ENCODE data around the gene NAT10.

Gene NAT10

DNA sequence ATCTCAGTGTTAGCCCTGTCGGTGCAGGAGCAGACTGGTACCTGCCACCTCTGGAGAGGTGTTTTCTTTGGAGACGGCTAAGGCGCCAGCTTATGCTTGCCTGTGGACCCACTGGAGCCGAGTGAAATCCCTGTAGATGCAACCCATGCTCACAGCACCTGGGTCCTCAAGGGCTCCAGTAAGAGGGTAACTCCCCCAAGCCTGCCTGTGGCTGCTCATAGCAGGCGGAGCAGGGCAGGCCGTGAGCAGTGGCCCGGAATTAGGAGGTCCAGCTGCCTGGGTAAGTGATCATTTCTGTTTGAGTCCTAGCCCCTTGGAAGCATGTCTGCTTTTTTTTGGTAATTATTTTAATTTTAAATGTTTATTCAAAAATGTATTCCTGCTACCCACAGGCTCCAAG lies 43.8 kb downstream of the NAT10 start:
- Histone ChIP-seq H3K36me3 (ENCODE audit: low read length) (no peaks in the 10 kb centered on the region), H3K79me2 (ENCODE audit: insufficient read depth, low read length) (no peaks in the 10 kb centered on the region), H3K9ac (ENCODE audit: low read length) (no peak overlapping the region), H3K4me2 (ENCODE audit: low read depth, low read length, poor library complexity, severe bottlenecking) (no peak overlapping the region), H3F3A (ENCODE audit: insufficient read depth) (no peaks in the 10 kb centered on the region), H3K27me3 (ENCODE audit: low read length) (no peaks in the 10 kb centered on the region), H3K4me3 (ENCODE audit: insufficient read depth, low read length, poor library complexity, severe bottlenecking) (no peak overlapping the region), H3K9me2 (replicated peaks; ENCODE audit: insufficient read depth, low read length) (no peaks in the 10 kb centered on the region), H3K27ac (ENCODE audit: low read depth, low read length) (no peak overlapping the region), H4K20me1 (ENCODE audit: low read depth, low read length) (no peaks in the 10 kb centered on the region), H3K9me3 (ENCODE audit: insufficient read depth, low read length) (no peaks in the 10 kb centered on the region), H2AFZ (ENCODE audit: low read depth, low read length, severe bottlenecking) (no peak overlapping the region)
- no peak for TF ChIP-seq EZH2phosphoT487 (conservative IDR thresholded peaks at IDR 0.05; ENCODE audit: low read length)
- TF ChIP-seq, protein P1, sequence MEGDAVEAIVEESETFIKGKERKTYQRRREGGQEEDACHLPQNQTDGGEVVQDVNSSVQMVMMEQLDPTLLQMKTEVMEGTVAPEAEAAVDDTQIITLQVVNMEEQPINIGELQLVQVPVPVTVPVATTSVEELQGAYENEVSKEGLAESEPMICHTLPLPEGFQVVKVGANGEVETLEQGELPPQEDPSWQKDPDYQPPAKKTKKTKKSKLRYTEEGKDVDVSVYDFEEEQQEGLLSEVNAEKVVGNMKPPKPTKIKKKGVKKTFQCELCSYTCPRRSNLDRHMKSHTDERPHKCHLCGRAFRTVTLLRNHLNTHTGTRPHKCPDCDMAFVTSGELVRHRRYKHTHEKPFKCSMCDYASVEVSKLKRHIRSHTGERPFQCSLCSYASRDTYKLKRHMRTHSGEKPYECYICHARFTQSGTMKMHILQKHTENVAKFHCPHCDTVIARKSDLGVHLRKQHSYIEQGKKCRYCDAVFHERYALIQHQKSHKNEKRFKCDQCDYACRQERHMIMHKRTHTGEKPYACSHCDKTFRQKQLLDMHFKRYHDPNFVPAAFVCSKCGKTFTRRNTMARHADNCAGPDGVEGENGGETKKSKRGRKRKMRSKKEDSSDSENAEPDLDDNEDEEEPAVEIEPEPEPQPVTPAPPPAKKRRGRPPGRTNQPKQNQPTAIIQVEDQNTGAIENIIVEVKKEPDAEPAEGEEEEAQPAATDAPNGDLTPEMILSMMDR (IDR thresholded peaks at IDR 0.05; ENCODE audit: insufficient read depth, low read length, poor library complexity, severe bottlenecking), result no peak

DNA sequence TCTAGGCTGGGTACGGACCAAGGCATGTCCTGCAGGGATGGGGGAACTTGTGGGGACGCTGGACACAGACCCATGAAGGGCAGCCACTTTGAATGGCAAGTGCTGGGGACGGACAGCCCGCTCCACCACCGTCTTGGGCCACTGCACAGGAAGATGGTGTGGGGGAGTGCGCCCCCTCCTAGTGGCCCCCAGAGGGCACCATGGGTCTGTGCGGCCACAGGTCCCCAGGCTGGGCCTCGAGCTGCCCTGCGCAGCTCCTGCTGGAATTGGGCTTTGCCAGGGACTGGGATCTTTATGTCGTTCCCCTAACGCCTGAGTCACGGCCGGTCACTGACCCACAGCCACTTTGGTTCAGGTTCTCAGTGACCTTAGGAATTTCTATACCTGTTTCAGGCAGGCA lies 44.4 kb downstream of the NAT10 start:
- no peaks in the 10 kb centered on the region for H3F3A ChIP-seq (ENCODE audit: insufficient read depth)
- H3K36me3 ChIP-seq (ENCODE audit: low read length), result no peaks in the 10 kb centered on the region
- H3K4me2 ChIP-seq (ENCODE audit: low read depth, low read length, poor library complexity, severe bottlenecking), result no peak overlapping the region
- H3K9me3 ChIP-seq (ENCODE audit: insufficient read depth, low read length), result no peaks in the 10 kb centered on the region
- no peaks in the 10 kb centered on the region for H3K79me2 ChIP-seq (ENCODE audit: insufficient read depth, low read length)
- H2AFZ ChIP-seq (ENCODE audit: low read depth, low read length, severe bottlenecking), result no peak overlapping the region
- no peaks in the 10 kb centered on the region for H3K9me2 ChIP-seq (replicated peaks; ENCODE audit: insufficient read depth, low read length)
- no peak overlapping the region for H3K27ac ChIP-seq (ENCODE audit: low read depth, low read length)
- H3K27me3 ChIP-seq (ENCODE audit: low read length), result no peaks in the 10 kb centered on the region
- H3K4me3 ChIP-seq (ENCODE audit: insufficient read depth, low read length, poor library complexity, severe bottlenecking), result no peak overlapping the region
- H4K20me1 ChIP-seq (ENCODE audit: low read depth, low read length), result no peaks in the 10 kb centered on the region
- no peak overlapping the region for H3K9ac ChIP-seq (ENCODE audit: low read length)
- TF ChIP-seq, protein P1 (IDR thresholded peaks at IDR 0.05; ENCODE audit: insufficient read depth, low read length, poor library complexity, severe bottlenecking), result no peak
- no peak for TF ChIP-seq EZH2phosphoT487 (conservative IDR thresholded peaks at IDR 0.05; ENCODE audit: low read length)

DNA sequence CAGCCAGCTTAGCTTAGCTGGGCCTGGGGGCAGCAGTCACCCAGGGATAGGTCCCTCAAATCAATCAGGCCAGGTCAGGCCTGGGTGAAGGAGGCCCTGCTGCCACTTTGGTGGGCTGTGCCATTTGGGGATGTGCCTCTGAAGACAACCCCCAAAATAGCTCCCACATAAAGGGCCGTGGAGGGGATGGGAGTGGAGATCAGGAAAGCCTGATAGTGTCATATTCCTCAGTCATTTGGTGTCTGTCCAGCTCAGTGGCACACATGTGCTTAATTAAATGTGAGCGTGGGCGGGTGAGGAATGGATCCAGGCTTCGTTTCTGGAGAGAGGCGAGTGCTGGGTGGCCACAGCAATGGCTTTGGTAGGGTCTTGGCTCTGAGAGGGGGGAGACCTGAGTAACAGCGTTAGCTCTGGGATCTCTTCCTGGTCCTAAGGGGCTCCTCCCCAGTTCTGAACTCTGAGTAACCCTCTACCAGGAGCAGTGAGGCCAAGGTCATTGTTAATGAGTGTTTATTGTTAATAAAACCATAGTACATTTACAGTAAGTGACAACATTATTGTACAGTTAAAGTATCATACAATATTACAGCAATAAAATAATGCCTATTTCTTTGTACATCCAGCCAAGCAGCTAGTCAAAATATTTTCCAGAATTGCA lies 45.2 kb downstream of the NAT10 start:
- no peaks in the 10 kb centered on the region for H4K20me1 ChIP-seq (ENCODE audit: low read depth, low read length)
- no peak overlapping the region for H3K9ac ChIP-seq (ENCODE audit: low read length)
- no peaks in the 10 kb centered on the region for H3K36me3 ChIP-seq (ENCODE audit: low read length)
- H3F3A ChIP-seq (ENCODE audit: insufficient read depth), result no peaks in the 10 kb centered on the region
- TF ChIP-seq EZH2phosphoT487 (conservative IDR thresholded peaks at IDR 0.05; ENCODE audit: low read length), result no peak
- TF ChIP-seq, protein P1 (IDR thresholded peaks at IDR 0.05; ENCODE audit: insufficient read depth, low read length, poor library complexity, severe bottlenecking), result no peak
- H3K9me2 ChIP-seq (replicated peaks; ENCODE audit: insufficient read depth, low read length), result no peaks in the 10 kb centered on the region
- no peak overlapping the region for H2AFZ ChIP-seq (ENCODE audit: low read depth, low read length, severe bottlenecking)
- H3K9me3 ChIP-seq (ENCODE audit: insufficient read depth, low read length), result no peaks in the 10 kb centered on the region
- no peak overlapping the region for H3K4me2 ChIP-seq (ENCODE audit: low read depth, low read length, poor library complexity, severe bottlenecking)
- no peaks in the 10 kb centered on the region for H3K79me2 ChIP-seq (ENCODE audit: insufficient read depth, low read length)
- no peak overlapping the region for H3K4me3 ChIP-seq (ENCODE audit: insufficient read depth, low read length, poor library complexity, severe bottlenecking)
- no peaks in the 10 kb centered on the region for H3K27me3 ChIP-seq (ENCODE audit: low read length)
- no peak overlapping the region for H3K27ac ChIP-seq (ENCODE audit: low read depth, low read length)
